GM21825 (cell line): Measurements from ENCODE around the gene DZIP1.

Experiments
- ATAC-seq: cut with Tn5 transposase; IDR thresholded peaks from one replicate; pipeline ENCODE4 v1.9.1; 2021; ENCODE audit warnings: mild to moderate bottlenecking, moderate library complexity; ENCODE audit not compliant: unreplicated experiment

The DZIP1 gene

DNA sequence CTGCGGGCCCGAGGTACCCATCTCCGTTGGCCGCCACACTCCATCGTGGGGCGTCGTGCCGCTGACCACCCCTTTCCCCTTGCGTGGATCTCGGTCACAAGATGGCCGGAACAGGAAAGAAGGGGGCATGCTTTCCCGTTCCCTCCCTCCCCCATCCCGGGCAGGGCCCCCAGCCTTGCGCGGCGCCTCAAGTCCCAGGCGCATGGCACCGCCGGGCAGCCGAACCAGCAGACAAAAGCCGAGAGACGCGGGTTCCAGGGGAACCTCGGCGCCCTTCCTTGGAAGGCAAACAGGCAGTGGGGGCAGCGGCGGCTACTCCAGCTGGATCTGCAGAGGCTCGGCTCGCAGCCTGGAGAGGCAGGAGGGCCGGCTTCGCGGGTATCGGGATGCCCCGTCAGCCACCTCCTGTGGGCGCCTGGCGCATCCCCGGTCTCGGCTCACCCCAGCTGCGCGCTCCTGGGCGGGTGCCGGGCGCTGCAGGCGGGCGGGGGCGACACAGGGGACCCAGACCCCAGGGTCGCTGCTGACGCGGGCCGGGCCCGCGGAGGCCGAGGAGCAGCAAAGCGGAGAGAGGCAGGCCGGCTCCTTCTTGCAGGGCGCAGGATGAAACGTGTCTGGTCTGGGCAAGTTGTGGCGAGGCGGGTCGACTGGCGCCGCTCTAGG is 439 bp downstream of the DZIP1 start:
- ATAC-seq = no peak

DNA sequence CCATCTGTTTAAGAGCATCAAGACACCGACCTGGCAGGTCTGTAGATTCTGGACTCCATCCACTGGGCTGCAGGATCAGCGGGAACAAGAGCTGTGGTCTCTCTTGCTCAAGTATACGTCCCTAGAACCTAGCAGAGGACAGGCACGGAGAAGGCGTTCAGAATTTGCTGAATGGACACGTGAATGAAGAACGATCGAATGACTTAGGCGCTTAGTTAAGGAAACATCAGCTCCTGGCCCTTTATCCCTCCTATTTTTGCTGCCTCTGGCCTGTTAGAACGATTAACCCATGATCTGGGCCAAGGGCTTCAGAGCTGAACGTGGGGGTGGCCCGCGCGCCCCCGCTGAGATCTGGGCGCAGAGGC is 953 bp downstream of the DZIP1 start:
- ATAC-seq = no peak

- ATAC-seq = no peak
Observed at GRCh38 chr13:95642999-95643398, 1.5 kb downstream of the DZIP1 start.

- no peak for ATAC-seq
Observed at GRCh38 chr13:95642028-95642621, 2.4 kb downstream of the DZIP1 start.

DNA sequence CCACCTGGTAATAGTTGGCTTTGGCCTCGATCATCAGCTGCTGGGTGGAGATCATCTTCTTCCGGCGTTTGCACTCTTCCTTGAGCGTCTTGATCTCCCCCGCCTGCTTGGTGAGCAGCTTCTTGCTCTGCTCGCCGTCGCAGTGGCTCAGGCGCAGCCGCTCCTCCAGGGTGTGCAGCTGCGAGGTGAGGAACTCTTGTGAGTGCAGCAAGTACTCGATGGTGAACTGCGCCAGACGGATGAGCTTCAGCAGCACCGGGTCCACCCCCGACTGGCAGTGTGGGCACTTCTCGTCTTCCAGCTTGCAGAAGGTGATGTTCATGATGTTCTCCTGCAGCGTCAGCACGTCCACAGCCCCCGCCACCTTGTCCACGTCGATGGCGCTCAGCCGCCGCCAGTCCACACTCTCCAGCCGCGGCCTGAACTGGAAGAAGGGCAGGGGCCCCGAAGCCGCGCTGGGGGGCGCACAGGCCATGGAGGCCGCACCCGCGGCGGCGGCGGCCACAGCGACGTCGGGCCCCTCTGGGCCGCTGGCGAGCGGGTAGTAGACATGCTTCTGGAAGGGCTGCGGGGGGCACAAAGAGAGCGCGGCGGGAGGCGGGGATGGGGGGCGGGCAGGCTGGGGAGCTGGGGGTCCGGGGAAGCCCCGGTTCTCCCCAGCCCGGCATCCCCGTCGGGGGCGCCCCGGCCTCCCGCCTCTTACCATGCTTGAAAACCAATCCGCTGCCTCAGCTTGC is 3.0 kb downstream of the DZIP1 start:
- no peak for ATAC-seq

DNA sequence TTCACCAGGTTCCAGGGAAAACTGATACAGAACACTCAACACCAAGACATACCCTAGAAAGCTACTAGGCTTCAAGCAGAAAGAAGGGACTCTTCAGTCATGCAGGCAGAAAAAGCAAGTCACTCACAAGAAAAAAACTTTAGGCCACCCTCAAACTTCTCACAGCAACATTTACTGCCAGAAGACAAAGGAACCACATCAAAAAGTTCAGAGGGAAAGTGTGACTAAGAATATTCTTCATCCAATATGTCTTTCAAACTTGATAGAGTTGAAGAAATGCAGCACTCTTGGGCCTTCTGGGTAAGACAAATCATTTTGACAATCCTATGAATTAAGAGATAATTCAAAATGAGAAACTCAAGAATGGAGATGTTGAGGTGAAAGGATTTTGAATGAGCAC is 7.7 kb downstream of the DZIP1 start:
- no peak for ATAC-seq

DNA sequence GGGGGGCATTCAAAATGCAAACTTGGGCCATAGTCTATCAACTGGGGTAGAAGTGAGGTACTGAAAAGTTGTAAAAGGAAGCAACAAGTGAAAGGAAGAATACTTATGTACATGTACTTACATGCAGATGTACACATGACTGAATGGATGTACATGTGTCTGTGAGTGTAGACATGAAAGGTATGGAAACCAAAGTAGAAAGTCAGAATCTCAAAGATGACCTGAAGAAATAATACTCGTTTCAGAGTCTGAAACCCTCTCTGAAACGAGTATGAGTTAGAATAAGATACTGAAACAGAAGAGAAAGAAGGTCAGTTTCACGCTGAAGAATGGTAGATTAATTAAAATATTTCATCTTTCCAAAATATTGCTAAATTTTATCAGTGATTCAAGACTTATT is 13.9 kb downstream of the DZIP1 start:
- no peak for ATAC-seq

GRCh38 chr13:95629071-95629470 is 15.4 kb downstream of the DZIP1 start:
- no peak for ATAC-seq

- no peak for ATAC-seq
Observed at GRCh38 chr13:95628488-95628887, 16.0 kb downstream of the DZIP1 start.

DNA sequence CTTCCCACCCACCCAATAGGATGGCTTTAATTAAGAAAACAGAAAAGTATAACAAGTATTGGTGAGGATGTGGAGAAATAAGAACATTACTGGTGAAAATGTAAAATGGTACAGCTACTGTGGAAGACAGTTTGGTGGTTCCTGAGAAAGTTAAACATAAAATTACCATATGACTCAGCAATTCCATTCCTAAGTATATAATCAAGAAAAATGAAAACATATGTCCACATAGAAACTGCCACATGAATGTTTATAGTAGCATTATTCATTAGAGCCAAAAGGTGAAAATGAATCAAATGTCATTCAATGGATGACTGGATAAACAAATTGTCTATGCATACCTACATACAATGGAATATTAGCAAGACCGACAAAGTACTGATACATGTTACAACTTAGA is 16.9 kb downstream of the DZIP1 start:
- ATAC-seq = no peak

DNA sequence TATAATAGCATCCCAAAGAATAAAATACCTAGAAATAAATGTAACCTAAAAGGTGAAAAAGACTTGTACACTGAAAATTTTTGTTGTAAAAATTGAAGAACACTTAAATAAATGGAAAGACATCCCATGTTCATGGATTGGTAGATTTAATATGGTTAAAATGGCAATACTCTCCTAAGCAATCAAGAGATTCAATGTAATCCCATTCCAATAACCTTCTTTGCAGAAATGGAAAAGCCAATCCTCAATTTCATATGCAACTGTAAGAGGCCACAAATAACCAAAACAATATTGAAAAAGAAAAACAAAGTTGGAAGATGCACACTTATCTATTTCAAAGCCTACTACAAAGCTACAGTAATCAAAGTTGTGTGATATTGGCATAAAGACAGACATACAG is 17.7 kb downstream of the DZIP1 start:
- no peak for ATAC-seq

- no peak for ATAC-seq
Observed at GRCh38 chr13:95624020-95624419, 20.5 kb downstream of the DZIP1 start.

GRCh38 chr13:95623141-95623540 is 21.4 kb downstream of the DZIP1 start:
- no peak for ATAC-seq

- no peak for ATAC-seq
Observed at GRCh38 chr13:95620825-95621498, 23.5 kb downstream of the DZIP1 start.

DNA sequence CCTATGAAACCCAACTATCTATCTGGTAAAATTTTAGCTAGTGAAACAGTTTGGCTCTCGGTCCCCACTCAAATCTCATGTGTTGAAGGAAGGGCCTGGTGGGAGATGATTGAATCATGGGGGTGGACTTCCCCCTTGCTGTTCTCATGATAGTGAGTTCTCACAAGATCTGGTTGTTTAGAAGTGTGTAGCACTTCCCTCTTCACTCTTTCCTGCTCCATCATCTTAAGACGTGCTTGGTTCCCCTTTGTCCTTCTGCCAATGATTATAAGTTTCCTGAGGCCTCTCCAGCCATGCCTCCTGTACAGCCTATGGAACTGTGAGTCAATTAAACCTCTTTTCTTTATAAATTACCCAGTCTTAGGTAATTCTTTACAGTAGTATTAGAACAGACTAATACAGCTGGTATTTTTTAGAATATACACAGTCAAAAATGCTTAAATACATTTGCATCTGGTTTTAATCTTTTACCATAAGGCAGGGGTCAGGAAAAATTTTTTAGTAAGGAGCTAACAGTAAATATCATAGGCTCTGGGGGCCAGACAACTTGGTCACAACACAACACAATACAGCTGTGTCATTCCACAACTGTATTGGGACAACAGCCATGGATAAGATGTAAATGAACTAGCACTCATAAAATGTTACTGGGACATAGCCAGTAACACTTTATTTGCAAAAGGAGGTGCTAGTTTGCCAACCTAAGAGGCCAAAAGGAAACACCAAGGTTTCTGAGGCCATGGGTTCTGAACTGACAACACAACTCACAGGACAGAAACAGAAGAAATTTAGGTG is 24.3 kb downstream of the DZIP1 start:
- ATAC-seq = no peak

- no peak for ATAC-seq
Observed at GRCh38 chr13:95615539-95615938, 29.0 kb downstream of the DZIP1 start.

- no peak for ATAC-seq
Observed at GRCh38 chr13:95614641-95615245, 29.8 kb downstream of the DZIP1 start.

DNA sequence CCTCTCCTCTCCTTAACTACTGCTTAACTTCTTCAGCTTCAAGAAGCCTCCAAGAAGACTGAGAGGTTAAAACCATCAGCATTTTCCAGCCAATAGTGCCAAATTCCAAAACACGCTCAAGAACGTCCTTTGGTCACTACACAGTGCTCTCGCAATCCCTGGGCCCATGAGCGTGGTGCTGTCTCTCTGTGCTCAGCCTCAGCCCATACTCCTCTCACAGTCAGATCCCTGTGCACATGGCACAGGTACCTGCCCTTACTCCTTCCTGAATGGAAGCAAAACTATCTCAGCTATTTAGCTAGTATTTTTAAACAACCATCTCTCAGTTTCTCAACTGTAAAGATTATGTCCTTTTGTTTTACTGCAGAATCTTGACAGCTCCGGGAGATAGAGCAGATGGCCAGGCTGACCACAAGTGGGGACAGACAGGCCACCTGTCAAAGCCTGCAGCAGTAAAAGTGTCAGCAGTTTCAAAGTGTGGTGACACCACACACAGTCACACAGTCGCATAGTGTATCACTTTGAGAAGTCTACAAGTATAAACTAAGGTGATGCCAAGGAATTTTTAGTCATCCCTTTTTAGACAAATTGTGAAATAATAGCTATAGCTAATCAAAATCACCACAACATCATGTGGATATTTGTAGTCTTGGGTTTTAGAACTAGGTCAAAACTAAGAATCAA is 35.7 kb downstream of the DZIP1 start:
- no peak for ATAC-seq

DNA sequence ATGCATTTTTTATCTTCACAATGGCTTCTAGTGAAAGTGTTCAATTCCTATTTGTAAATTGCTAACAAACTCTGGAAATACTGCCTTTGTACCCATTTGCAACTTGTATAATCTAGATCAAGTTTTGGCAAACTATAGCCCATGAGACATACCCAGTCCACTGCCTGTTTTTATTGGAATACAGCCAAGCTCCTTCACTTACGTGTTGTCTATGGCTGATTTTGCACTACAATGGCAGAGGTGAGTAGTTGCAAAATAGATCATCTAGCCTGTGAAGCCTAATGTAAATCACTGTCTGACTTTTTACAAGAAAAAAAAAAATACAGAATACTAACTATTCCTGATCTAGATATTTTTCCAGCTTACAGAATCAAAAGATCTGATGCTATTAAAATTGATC is 37.1 kb downstream of the DZIP1 start:
- ATAC-seq = no peak
